Measurements from ENCODE around the gene C1R. TPM values are rescaled to one million over a fixed set of nuclear protein-coding genes. Genes with fewer than 3 reads are reported as not detected.

The C1R gene
- total and polyA plus RNA-seq, 2 donors = 51.5 to 149 TPM

DNA sequence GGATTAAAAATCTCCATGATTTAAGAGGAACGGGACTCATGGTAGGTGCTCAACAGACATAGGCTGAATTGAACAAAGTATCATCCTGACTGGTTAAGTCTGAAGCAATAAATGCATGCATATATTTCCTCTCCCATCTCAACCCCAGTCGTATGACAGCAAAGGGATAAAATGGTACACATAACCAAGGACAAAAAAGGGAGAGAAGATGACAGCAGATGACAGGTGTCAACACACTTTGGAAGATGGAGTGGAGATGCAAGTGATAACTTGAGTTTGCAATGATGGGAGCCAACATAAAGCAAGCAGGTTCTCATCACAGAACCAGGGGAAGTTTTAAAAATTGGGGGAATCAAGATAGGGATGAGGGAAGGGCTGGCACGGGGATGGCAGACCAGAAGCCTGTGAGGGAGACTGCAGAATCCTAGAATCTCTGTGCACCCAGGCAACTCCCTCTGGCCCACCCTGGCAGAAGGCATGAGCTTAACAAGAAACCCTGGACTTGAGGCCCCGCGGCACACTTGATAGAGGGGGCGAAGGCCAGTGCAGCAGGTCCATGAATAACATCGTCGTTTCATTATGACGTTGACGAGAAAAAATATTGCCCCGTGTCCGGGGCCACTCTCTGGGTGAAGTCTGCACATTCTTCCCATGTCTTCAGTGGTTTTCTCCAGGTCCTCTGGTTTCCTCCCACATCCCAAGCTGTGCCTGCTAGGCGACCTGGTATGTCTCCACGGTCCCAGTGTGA is 11.8 kb upstream of the C1R start:
- Histone ChIP-seq H3K36me3 (ENCODE audit: control insufficient read depth in 2 of 2, insufficient read depth in 2 of 2, low read length in 1 of 2) (peaks cover 4 to 10% of the 10 kb centered on the region in 2 donors), H3K27me3 (ENCODE audit: control insufficient read depth in 2 of 2, insufficient read depth in 1 of 2, low read length in 1 of 2) (no peaks in the 10 kb centered on the region), H3K27ac (ENCODE audit: low read depth in 1 of 2, low read length in 1 of 2) (no peak overlapping the region), H3K4me3 (ENCODE audit: low read length in 2 of 2) (no peak overlapping the region), H3K4me1 (ENCODE audit: control insufficient read depth in 2 of 2, insufficient read depth in 2 of 2, low read length in 2 of 2) (peaks cover 10 to 21% of the 10 kb centered on the region in 2 donors), H3K9me3 (ENCODE audit: control insufficient read depth in 2 of 2, insufficient read depth in 1 of 2, low read length in 1 of 2) (no peaks in the 10 kb centered on the region)
- DNase-seq (ENCODE audit: low read depth in 6 of 9, low spot score in 9 of 9) = no peak
- 97% methylated on average over 14 of the region's 14 CpGs for WGBS

DNA sequence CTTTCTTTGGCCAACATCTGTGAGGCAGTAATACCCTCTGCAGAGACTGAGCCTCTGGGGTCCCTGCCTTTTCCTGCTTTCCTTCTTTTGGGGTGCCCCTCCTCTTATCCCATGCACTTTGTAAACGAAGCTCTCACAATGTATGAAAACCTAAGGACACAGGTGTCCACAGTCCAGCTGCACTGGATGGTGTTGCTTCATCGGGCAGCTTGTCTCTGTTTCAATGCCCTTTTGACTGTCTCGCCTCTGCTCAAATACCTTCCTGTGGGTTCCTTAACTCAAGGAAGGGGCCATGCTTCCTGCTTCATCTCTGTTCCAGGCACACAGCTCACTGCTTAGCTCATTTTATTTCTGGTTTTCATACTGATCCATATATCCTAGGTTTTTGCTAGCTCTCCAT is 10.3 kb upstream of the C1R start:
- Histone ChIP-seq H3K4me3 (ENCODE audit: low read length in 2 of 2) (no peak overlapping the region), H3K27me3 (ENCODE audit: control insufficient read depth in 2 of 2, insufficient read depth in 1 of 2, low read length in 1 of 2) (no peaks in the 10 kb centered on the region), H3K9me3 (ENCODE audit: control insufficient read depth in 2 of 2, insufficient read depth in 1 of 2, low read length in 1 of 2) (no peaks in the 10 kb centered on the region), H3K4me1 (ENCODE audit: control insufficient read depth in 2 of 2, insufficient read depth in 2 of 2, low read length in 2 of 2) (peaks cover 0 to 11% of the 10 kb centered on the region in 2 donors), H3K27ac (ENCODE audit: low read depth in 1 of 2, low read length in 1 of 2) (no peak overlapping the region), H3K36me3 (ENCODE audit: control insufficient read depth in 2 of 2, insufficient read depth in 2 of 2, low read length in 1 of 2) (peaks cover 4 to 10% of the 10 kb centered on the region in 2 donors)
- whole genome bisulfite sequencing = 70% methylated on average over 3 of the region's 3 CpGs
- no peak for DNase-seq (ENCODE audit: low read depth in 6 of 9, low spot score in 9 of 9)

DNA sequence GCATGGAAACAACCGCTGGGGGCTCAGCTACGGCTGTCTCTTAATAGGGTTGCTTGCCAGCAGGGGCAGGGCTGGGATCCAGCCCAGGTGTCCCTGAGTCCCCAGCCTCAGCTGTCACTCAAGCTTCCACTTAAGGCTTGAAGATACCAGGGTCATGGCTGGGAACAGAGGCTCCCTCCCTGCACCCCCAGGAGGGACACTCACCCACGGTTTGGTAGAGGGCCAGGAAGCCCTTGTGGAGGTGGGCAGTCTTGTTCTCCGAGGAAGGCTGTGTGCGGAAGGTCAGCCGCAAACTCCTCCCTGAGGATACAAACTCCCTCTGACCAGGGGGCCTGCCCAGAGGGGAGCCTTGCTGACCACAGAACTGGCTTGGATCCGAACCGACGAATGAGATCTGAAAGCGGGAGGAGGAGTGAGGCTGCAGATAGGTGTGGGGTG is 9.5 kb upstream of the C1R start:
- H3K27me3 ChIP-seq (ENCODE audit: control insufficient read depth in 2 of 2, insufficient read depth in 1 of 2, low read length in 1 of 2) = no peaks in the 10 kb centered on the region
- DNase-seq (ENCODE audit: low read depth in 6 of 9, low spot score in 9 of 9) = no peak
- no peak overlapping the region for H3K27ac ChIP-seq (ENCODE audit: low read depth in 1 of 2, low read length in 1 of 2)
- no peak overlapping the region for H3K4me3 ChIP-seq (ENCODE audit: low read length in 2 of 2)
- 97% methylated on average over 10 of the region's 10 CpGs for WGBS
- peaks cover 4 to 10% of the 10 kb centered on the region in 2 donors for H3K36me3 ChIP-seq (ENCODE audit: control insufficient read depth in 2 of 2, insufficient read depth in 2 of 2, low read length in 1 of 2)
- no peaks in the 10 kb centered on the region for H3K9me3 ChIP-seq (ENCODE audit: control insufficient read depth in 2 of 2, insufficient read depth in 1 of 2, low read length in 1 of 2)
- H3K4me1 ChIP-seq (ENCODE audit: control insufficient read depth in 2 of 2, insufficient read depth in 2 of 2, low read length in 2 of 2) = peaks cover 0 to 8% of the 10 kb centered on the region in 2 donors

DNA sequence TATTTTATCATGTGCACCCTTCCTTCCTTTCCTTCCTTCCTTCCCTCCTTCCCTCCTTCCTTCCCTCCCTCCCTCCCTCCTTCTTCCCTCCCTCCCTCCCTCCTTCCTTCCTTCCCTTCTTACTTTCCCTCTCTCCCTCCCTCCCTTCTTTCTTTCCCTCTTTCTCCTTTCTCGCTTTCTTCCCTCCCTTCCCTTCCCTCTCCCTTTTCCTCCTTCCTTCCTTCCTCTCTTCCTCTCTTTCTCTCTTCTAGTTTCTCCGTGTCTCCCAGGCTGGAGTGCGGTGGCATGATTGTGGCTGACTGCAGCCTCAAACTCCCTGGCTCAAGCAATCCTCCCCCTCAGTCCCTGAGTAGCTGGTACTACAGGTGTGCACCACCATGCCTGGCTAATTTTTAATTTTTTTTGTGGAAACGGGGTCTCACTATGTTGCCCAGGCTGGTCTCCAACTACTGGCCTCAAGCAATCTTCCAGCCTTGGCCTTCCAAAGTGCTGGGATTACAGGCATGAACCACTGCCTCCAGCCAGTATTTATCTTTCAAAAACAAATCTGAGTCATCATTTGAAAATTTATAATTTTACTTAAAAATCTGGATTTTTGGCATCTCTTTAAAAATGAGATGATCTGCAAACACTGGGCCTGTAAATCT is 8.9 kb upstream of the C1R start:
- no peaks in the 10 kb centered on the region for H3K9me3 ChIP-seq (ENCODE audit: control insufficient read depth in 2 of 2, insufficient read depth in 1 of 2, low read length in 1 of 2)
- peaks cover 4 to 10% of the 10 kb centered on the region in 2 donors for H3K36me3 ChIP-seq (ENCODE audit: control insufficient read depth in 2 of 2, insufficient read depth in 2 of 2, low read length in 1 of 2)
- 98% methylated on average over 4 of the region's 4 CpGs for WGBS
- H3K27me3 ChIP-seq (ENCODE audit: control insufficient read depth in 2 of 2, insufficient read depth in 1 of 2, low read length in 1 of 2) = no peaks in the 10 kb centered on the region
- no peak for DNase-seq (ENCODE audit: low read depth in 6 of 9, low spot score in 9 of 9)
- H3K4me3 ChIP-seq (ENCODE audit: low read length in 2 of 2) = no peak overlapping the region
- peaks cover 0 to 12% of the 10 kb centered on the region in 2 donors for H3K4me1 ChIP-seq (ENCODE audit: control insufficient read depth in 2 of 2, insufficient read depth in 2 of 2, low read length in 2 of 2)
- no peak overlapping the region for H3K27ac ChIP-seq (ENCODE audit: low read depth in 1 of 2, low read length in 1 of 2)

DNA sequence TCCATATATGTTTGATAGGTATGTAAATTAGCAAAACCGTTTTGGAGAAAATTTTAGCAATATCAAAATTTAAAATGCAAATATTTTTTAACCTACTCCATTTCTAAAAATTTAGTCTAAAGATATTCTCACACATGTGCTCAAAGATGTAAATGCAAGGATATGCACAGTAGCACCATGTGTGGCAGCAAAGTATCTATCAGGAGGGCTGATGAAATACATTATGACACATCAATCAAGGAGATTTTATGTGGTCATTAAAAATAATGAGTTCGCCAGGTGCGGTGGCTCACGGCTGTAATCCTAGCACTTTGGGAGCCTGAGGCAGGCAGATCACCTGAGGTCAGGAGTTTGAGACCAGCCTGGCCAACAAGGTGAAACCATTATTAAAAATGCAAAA is 8.0 kb upstream of the C1R start:
- H3K4me3 ChIP-seq (ENCODE audit: low read length in 2 of 2) = no peak overlapping the region
- DNase-seq (ENCODE audit: low read depth in 6 of 9, low spot score in 9 of 9) = no peak
- WGBS = 98% methylated on average over 4 of the region's 4 CpGs
- no peaks in the 10 kb centered on the region for H3K9me3 ChIP-seq (ENCODE audit: control insufficient read depth in 2 of 2, insufficient read depth in 1 of 2, low read length in 1 of 2)
- H3K27ac ChIP-seq (ENCODE audit: low read depth in 1 of 2, low read length in 1 of 2) = no peak overlapping the region
- peaks cover 0 to 12% of the 10 kb centered on the region in 2 donors for H3K4me1 ChIP-seq (ENCODE audit: control insufficient read depth in 2 of 2, insufficient read depth in 2 of 2, low read length in 2 of 2)
- no peaks in the 10 kb centered on the region for H3K27me3 ChIP-seq (ENCODE audit: control insufficient read depth in 2 of 2, insufficient read depth in 1 of 2, low read length in 1 of 2)
- H3K36me3 ChIP-seq (ENCODE audit: control insufficient read depth in 2 of 2, insufficient read depth in 2 of 2, low read length in 1 of 2) = peaks cover 4 to 10% of the 10 kb centered on the region in 2 donors

DNA sequence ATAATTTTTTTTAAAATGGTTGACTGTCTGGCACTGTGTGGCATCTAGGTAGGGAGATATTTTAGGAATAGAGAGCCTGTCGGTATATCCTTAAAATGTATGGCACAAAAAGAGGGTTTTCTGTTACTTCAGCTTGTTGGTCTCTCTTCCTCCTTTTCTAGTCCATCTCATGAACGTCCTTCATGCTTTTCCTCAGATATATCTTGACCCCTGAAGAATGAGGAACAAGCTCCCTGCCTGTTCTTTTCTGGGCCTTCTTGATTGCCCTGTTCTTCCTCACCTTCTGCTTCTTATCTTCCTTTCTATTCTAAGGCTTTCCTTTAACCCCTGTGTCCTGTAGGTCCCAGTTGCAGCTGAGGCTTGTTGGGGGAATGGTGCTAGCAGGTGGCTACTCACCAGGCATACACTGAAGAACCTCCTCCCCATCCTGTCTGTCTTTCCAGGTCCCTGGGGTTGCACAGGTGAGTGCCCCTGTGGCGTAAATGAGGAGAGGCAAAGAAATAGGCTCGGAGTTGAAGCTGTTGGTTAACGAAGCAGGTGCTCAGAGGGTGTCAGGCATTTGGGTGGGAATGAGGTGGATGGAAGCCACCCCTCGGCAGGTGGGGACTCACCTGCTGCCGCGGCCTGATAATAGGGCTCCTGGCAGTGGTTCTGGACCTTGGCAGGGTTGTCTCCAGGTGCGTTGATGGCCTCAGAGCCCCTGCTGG is 7.2 kb upstream of the C1R start:
- WGBS = 91% methylated on average over 9 of the region's 9 CpGs
- peaks cover 0 to 12% of the 10 kb centered on the region in 2 donors for H3K4me1 ChIP-seq (ENCODE audit: control insufficient read depth in 2 of 2, insufficient read depth in 2 of 2, low read length in 2 of 2)
- no peak overlapping the region for H3K27ac ChIP-seq (ENCODE audit: low read depth in 1 of 2, low read length in 1 of 2)
- H3K27me3 ChIP-seq (ENCODE audit: control insufficient read depth in 2 of 2, insufficient read depth in 1 of 2, low read length in 1 of 2) = no peaks in the 10 kb centered on the region
- DNase-seq (ENCODE audit: low read depth in 6 of 9, low spot score in 9 of 9) = no peak
- peaks cover 4 to 10% of the 10 kb centered on the region in 2 donors for H3K36me3 ChIP-seq (ENCODE audit: control insufficient read depth in 2 of 2, insufficient read depth in 2 of 2, low read length in 1 of 2)
- H3K4me3 ChIP-seq (ENCODE audit: low read length in 2 of 2) = no peak overlapping the region
- no peaks in the 10 kb centered on the region for H3K9me3 ChIP-seq (ENCODE audit: control insufficient read depth in 2 of 2, insufficient read depth in 1 of 2, low read length in 1 of 2)

DNA sequence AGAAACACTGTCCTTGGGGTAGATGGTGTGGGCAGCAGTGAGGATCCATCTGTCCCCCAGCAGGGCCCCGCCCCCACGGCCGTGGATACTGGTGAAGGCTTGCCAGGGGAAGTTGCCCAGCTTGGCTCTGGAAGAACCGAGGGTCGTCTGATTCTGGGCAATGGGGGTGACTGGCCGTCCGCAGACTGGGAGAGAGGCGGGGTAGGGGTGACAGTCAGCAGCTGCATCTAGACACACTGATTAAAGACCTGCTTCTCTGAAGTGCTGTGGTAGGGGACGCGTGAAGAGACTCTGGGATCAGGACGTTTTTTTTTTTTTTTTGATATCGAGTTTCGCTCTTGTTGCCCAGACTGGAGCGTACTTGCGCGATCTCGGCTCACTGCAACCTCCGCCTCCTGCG is 4.7 kb upstream of the C1R start:
- DNase-seq (ENCODE audit: low read depth in 6 of 9, low spot score in 9 of 9) = no peak
- WGBS = 95% methylated on average over 19 of the region's 19 CpGs
- Histone ChIP-seq H3K27me3 (ENCODE audit: control insufficient read depth in 2 of 2, insufficient read depth in 1 of 2, low read length in 1 of 2) (no peaks in the 10 kb centered on the region), H3K9me3 (ENCODE audit: control insufficient read depth in 2 of 2, insufficient read depth in 1 of 2, low read length in 1 of 2) (no peaks in the 10 kb centered on the region), H3K4me3 (ENCODE audit: low read length in 2 of 2) (no peak overlapping the region), H3K4me1 (ENCODE audit: control insufficient read depth in 2 of 2, insufficient read depth in 2 of 2, low read length in 2 of 2) (peaks cover 0 to 10% of the 10 kb centered on the region in 2 donors), H3K27ac (ENCODE audit: low read depth in 1 of 2, low read length in 1 of 2) (peak overlapping the region; percentile 1 to 56), H3K36me3 (ENCODE audit: control insufficient read depth in 2 of 2, insufficient read depth in 2 of 2, low read length in 1 of 2) (peaks cover 0 to 10% of the 10 kb centered on the region in 2 donors)

DNA sequence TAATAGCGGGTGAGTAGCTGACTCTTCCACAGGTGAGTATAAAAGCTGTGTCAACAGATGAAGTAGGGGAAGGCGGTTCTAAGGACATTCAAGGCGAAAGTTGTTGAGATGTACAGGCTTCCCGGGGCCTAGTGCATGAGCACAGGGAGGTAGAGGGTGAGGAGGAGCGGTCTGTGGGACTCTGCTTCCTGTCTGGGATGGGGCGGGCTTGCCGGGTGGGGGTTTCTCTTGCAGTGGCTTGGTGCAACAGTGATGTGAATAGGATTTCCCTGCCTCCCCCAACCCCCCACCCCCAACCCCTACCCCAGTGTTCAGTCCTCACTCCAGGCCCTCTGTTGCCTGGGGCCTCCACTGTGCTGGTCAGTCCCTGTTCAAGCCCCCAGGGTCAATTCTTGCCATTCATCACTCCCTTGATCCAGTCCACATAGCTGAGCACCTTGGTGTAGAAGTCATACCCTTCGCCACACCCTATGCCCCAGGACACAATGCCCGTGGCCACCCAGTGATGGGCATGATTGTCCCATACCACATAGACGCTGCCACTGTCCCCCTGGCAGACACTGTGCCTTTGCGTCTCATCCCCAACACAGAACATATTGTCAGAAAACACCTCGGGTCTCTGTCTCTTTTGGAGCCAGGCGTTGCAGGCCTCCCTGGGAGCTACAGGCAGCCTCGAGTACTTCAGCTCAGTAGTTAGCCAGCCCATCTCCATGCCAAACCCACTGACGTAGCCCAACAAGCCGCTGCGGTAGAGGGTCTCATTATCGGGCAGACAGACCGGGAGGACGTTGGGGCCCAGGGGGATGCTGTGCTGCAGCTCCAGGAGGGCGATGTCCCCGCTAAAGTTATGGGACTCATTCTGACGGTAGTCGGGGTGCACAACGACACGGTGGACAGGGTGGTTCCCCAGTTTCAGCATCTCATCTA is 4.0 kb upstream of the C1R start:
- peaks cover 0 to 6% of the 10 kb centered on the region in 2 donors for H3K36me3 ChIP-seq (ENCODE audit: control insufficient read depth in 2 of 2, insufficient read depth in 2 of 2, low read length in 1 of 2)
- no peak for DNase-seq (ENCODE audit: low read depth in 6 of 9, low spot score in 9 of 9)
- WGBS = 90% methylated on average over 26 of the region's 26 CpGs
- H3K27ac ChIP-seq (ENCODE audit: low read depth in 1 of 2, low read length in 1 of 2) = peak overlapping the region in 1 of 2 donors; percentile 56
- no peaks in the 10 kb centered on the region for H3K27me3 ChIP-seq (ENCODE audit: control insufficient read depth in 2 of 2, insufficient read depth in 1 of 2, low read length in 1 of 2)
- H3K4me1 ChIP-seq (ENCODE audit: control insufficient read depth in 2 of 2, insufficient read depth in 2 of 2, low read length in 2 of 2) = peaks cover 0 to 11% of the 10 kb centered on the region in 2 donors
- no peak overlapping the region for H3K4me3 ChIP-seq (ENCODE audit: low read length in 2 of 2)
- no peaks in the 10 kb centered on the region for H3K9me3 ChIP-seq (ENCODE audit: control insufficient read depth in 2 of 2, insufficient read depth in 1 of 2, low read length in 1 of 2)
